ENCODE measurements around the gene PTPN14.

The PTPN14 gene

GRCh38 chr1:214422137-214422671 is 129.2 kb downstream of the PTPN14 start:
- H3K4me1 Mint-ChIP-seq (ENCODE audit: low read depth), result peaks cover 14% of the 10 kb centered on the region

GRCh38 chr1:214420833-214421232 is 130.6 kb downstream of the PTPN14 start:
- H3K27ac Mint-ChIP-seq, result no peak overlapping the region
- no peak overlapping the region for H3K4me3 Mint-ChIP-seq
- peaks cover 6% of the 10 kb centered on the region for H3K4me1 Mint-ChIP-seq (ENCODE audit: low read depth)
- H3K36me3 Mint-ChIP-seq (ENCODE audit: low read depth), result no peaks in the 10 kb centered on the region
- DNase-seq, result no peak
- no peaks in the 10 kb centered on the region for H3K27me3 Mint-ChIP-seq
- peaks cover 4% of the 10 kb centered on the region for H3K9me3 Mint-ChIP-seq

More at GRCh38 chr1:214422137-214422671, 129.2 kb downstream of the PTPN14 start:
- DNase-seq, result no peak
- H3K27me3 Mint-ChIP-seq, result no peaks in the 10 kb centered on the region
- no peak overlapping the region for H3K4me3 Mint-ChIP-seq
- no peaks in the 10 kb centered on the region for H3K36me3 Mint-ChIP-seq (ENCODE audit: low read depth)
- peaks cover 4% of the 10 kb centered on the region for H3K9me3 Mint-ChIP-seq
- no peak overlapping the region for H3K27ac Mint-ChIP-seq

- DNase-seq, result no peak
- peaks cover 4% of the 10 kb centered on the region for H3K9me3 Mint-ChIP-seq
- H3K27ac Mint-ChIP-seq, result no peak overlapping the region
- H3K4me3 Mint-ChIP-seq, result no peak overlapping the region
- no peaks in the 10 kb centered on the region for H3K36me3 Mint-ChIP-seq (ENCODE audit: low read depth)
- peaks cover 6% of the 10 kb centered on the region for H3K4me1 Mint-ChIP-seq (ENCODE audit: low read depth)
- peaks cover 1% of the 10 kb centered on the region for H3K27me3 Mint-ChIP-seq
Measured at GRCh38 chr1:214420341-214420740, 131.1 kb downstream of the PTPN14 start.

GRCh38 chr1:214419650-214420049 is 131.8 kb downstream of the PTPN14 start:
- peaks cover 6% of the 10 kb centered on the region for H3K4me1 Mint-ChIP-seq (ENCODE audit: low read depth)
- no peak for DNase-seq
- no peak overlapping the region for H3K27ac Mint-ChIP-seq
- H3K4me3 Mint-ChIP-seq, result no peak overlapping the region
- H3K36me3 Mint-ChIP-seq (ENCODE audit: low read depth), result no peaks in the 10 kb centered on the region
- H3K27me3 Mint-ChIP-seq, result peaks cover 2% of the 10 kb centered on the region
- H3K9me3 Mint-ChIP-seq, result peaks cover 4% of the 10 kb centered on the region

GRCh38 chr1:214418391-214418790 is 133.0 kb downstream of the PTPN14 start:
- Mint-ChIP-seq H3K9me3 (peaks cover 4% of the 10 kb centered on the region), H3K4me3 (no peak overlapping the region), H3K36me3 (ENCODE audit: low read depth) (no peaks in the 10 kb centered on the region), H3K27ac (no peak overlapping the region), H3K4me1 (ENCODE audit: low read depth) (peaks cover 6% of the 10 kb centered on the region), H3K27me3 (peaks cover 2% of the 10 kb centered on the region)
- no peak for DNase-seq

GRCh38 chr1:214417545-214418210 is 133.7 kb downstream of the PTPN14 start:
- no peak overlapping the region for H3K4me3 Mint-ChIP-seq
- no peaks in the 10 kb centered on the region for H3K36me3 Mint-ChIP-seq (ENCODE audit: low read depth)
- peaks cover 6% of the 10 kb centered on the region for H3K4me1 Mint-ChIP-seq (ENCODE audit: low read depth)
- H3K27me3 Mint-ChIP-seq, result peaks cover 2% of the 10 kb centered on the region
- H3K27ac Mint-ChIP-seq, result no peak overlapping the region
- no peak for DNase-seq
- H3K9me3 Mint-ChIP-seq, result peaks cover 4% of the 10 kb centered on the region

- DNase-seq, result no peak
- Mint-ChIP-seq H3K9me3 (peaks cover 4% of the 10 kb centered on the region), H3K36me3 (ENCODE audit: low read depth) (no peaks in the 10 kb centered on the region), H3K4me3 (no peak overlapping the region), H3K27me3 (peaks cover 2% of the 10 kb centered on the region), H3K27ac (no peak overlapping the region), H3K4me1 (ENCODE audit: low read depth) (peaks cover 6% of the 10 kb centered on the region)
Measured at GRCh38 chr1:214416858-214417257, 134.5 kb downstream of the PTPN14 start.

- H3K4me3 Mint-ChIP-seq, result no peak overlapping the region
- H3K4me1 Mint-ChIP-seq (ENCODE audit: low read depth), result peaks cover 6% of the 10 kb centered on the region
- H3K27me3 Mint-ChIP-seq, result peaks cover 2% of the 10 kb centered on the region
- no peaks in the 10 kb centered on the region for H3K9me3 Mint-ChIP-seq
- no peak overlapping the region for H3K27ac Mint-ChIP-seq
- no peaks in the 10 kb centered on the region for H3K36me3 Mint-ChIP-seq (ENCODE audit: low read depth)
- no peak for DNase-seq
Measured at GRCh38 chr1:214416417-214416816, 135.0 kb downstream of the PTPN14 start.

GRCh38 chr1:214415131-214415530 is 136.3 kb downstream of the PTPN14 start:
- H3K4me1 Mint-ChIP-seq (ENCODE audit: low read depth), result peaks cover 6% of the 10 kb centered on the region
- no peak overlapping the region for H3K4me3 Mint-ChIP-seq
- no peak for DNase-seq
- no peaks in the 10 kb centered on the region for H3K9me3 Mint-ChIP-seq
- H3K27ac Mint-ChIP-seq, result no peak overlapping the region
- H3K36me3 Mint-ChIP-seq (ENCODE audit: low read depth), result no peaks in the 10 kb centered on the region
- H3K27me3 Mint-ChIP-seq, result peaks cover 8% of the 10 kb centered on the region

- Mint-ChIP-seq H3K27ac (no peak overlapping the region), H3K4me1 (ENCODE audit: low read depth) (peaks cover 6% of the 10 kb centered on the region), H3K27me3 (peaks cover 8% of the 10 kb centered on the region), H3K36me3 (ENCODE audit: low read depth) (no peaks in the 10 kb centered on the region), H3K9me3 (no peaks in the 10 kb centered on the region), H3K4me3 (no peak overlapping the region)
- DNase-seq, result no peak
Measured at GRCh38 chr1:214414691-214415090, 136.7 kb downstream of the PTPN14 start.

- DNase-seq, result no peak
- no peak overlapping the region for H3K4me3 Mint-ChIP-seq
Measured at GRCh38 chr1:214413315-214413714, 138.1 kb downstream of the PTPN14 start.

GRCh38 chr1:214404571-214405213 is 146.7 kb downstream of the PTPN14 start:
- no peak overlapping the region for H3K27ac Mint-ChIP-seq
- H3K36me3 Mint-ChIP-seq (ENCODE audit: low read depth), result no peaks in the 10 kb centered on the region
- peaks cover 3% of the 10 kb centered on the region for H3K27me3 Mint-ChIP-seq
- DNase-seq, result no peak
- H3K9me3 Mint-ChIP-seq, result no peaks in the 10 kb centered on the region
- H3K4me3 Mint-ChIP-seq, result no peak overlapping the region
- H3K4me1 Mint-ChIP-seq (ENCODE audit: low read depth), result peaks cover 13% of the 10 kb centered on the region

More at GRCh38 chr1:214413315-214413714, 138.1 kb downstream of the PTPN14 start:
- Mint-ChIP-seq H3K9me3 (no peaks in the 10 kb centered on the region), H3K27ac (no peak overlapping the region), H3K4me1 (ENCODE audit: low read depth) (peaks cover 1% of the 10 kb centered on the region), H3K27me3 (peaks cover 8% of the 10 kb centered on the region), H3K36me3 (ENCODE audit: low read depth) (no peaks in the 10 kb centered on the region)

GRCh38 chr1:214404154-214404553 is 147.2 kb downstream of the PTPN14 start:
- Mint-ChIP-seq H3K4me1 (ENCODE audit: low read depth) (peaks cover 13% of the 10 kb centered on the region), H3K27me3 (peaks cover 3% of the 10 kb centered on the region), H3K27ac (no peak overlapping the region), H3K9me3 (no peaks in the 10 kb centered on the region), H3K36me3 (ENCODE audit: low read depth) (no peaks in the 10 kb centered on the region), H3K4me3 (no peak overlapping the region)
- no peak for DNase-seq

GRCh38 chr1:214403431-214403830 is 148.0 kb downstream of the PTPN14 start:
- Mint-ChIP-seq H3K27me3 (peaks cover 7% of the 10 kb centered on the region), H3K4me3 (no peak overlapping the region), H3K4me1 (ENCODE audit: low read depth) (peaks cover 13% of the 10 kb centered on the region), H3K36me3 (ENCODE audit: low read depth) (no peaks in the 10 kb centered on the region), H3K9me3 (no peaks in the 10 kb centered on the region), H3K27ac (no peak overlapping the region)
- DNase-seq, result no peak

GRCh38 chr1:214402613-214403083 is 148.8 kb downstream of the PTPN14 start:
- Mint-ChIP-seq H3K27ac (no peak overlapping the region), H3K36me3 (ENCODE audit: low read depth) (no peaks in the 10 kb centered on the region), H3K4me1 (ENCODE audit: low read depth) (peaks cover 16% of the 10 kb centered on the region), H3K4me3 (no peak overlapping the region), H3K27me3 (peaks cover 10% of the 10 kb centered on the region), H3K9me3 (no peaks in the 10 kb centered on the region)
- DNase-seq, result no peak
